Thoracic aorta (tissue), 2 donors: ENCODE data around the gene ZFP3. TPM values are rescaled to one million over a fixed set of nuclear protein-coding genes. Genes with fewer than 3 reads are reported as not detected.

Experiments
- ATAC-seq: fragments of 150-250 bp; one replicate; pipeline ENCODE4 v1.8.0; 2017; ENCODE audit warnings: low read depth; ENCODE audit not compliant: insufficient number of reproducible peaks, low FRiP score
- DNase-seq: peaks from one replicate; pipeline ENCODE4 v3.0.0-alpha.2; 2020; ENCODE audit warnings: low spot score
- H3K27ac ChIP-seq, 2 donors: fragments of 200-600 bp; sonication (generic); 1 replicate in 1 of 2; 2 replicates in 1 of 2; pipeline ENCODE4 v1.5.1; 2016; ENCODE audit warnings: mild to moderate bottlenecking in 2 of 2, moderate library complexity in 2 of 2
- H3K27me3 ChIP-seq: fragments of 200-600 bp; sonication (generic); replicated peaks from 2 replicates; pipeline ENCODE4 v1.6.0; 2016; ENCODE audit warnings: mild to moderate bottlenecking; ENCODE audit not compliant: insufficient read depth
- H3K36me3 ChIP-seq: fragments of 200-600 bp; sonication (generic); one replicate; pipeline ENCODE4 v1.5.1; 2016
- H3K4me1 ChIP-seq, 2 donors: fragments of 200-600 bp; sonication (generic); 1 replicate in 1 of 2; 2 replicates in 1 of 2; pipeline versions ENCODE4 v1.5.1 to v1.6.0; 2016; ENCODE audit warnings: low read depth in 2 of 2, mild to moderate bottlenecking in 1 of 2; ENCODE audit not compliant: control insufficient read depth in 1 of 2
- H3K4me3 ChIP-seq: fragments of 200-600 bp; sonication (generic); 2 replicates; pipeline ENCODE4 v1.5.1; 2016; ENCODE audit warnings: mild to moderate bottlenecking
- H3K9me3 ChIP-seq: fragments of 200-600 bp; sonication (generic); 2 replicates; pipeline ENCODE4 v1.5.1; 2016
- CTCF ChIP-seq: fragments of 200-600 bp; sonication (generic); IDR thresholded peaks from one replicate; pipeline ENCODE4 v1.5.1; 2019; ENCODE audit warnings: antibody characterized with exemption
- total RNA-seq, 2 donors: library from RNA; depleted of rRNA; stranded (reverse); fragments of >200 nt; gene quantifications; one replicate each; pipeline versions ENCODE4 v1.1.0 to v1.2.3, GENCODE V29; 2016

The ZFP3 gene
- total RNA-seq, 2 donors from 2014 or later, result 3.2 to 6.6 TPM

DNA sequence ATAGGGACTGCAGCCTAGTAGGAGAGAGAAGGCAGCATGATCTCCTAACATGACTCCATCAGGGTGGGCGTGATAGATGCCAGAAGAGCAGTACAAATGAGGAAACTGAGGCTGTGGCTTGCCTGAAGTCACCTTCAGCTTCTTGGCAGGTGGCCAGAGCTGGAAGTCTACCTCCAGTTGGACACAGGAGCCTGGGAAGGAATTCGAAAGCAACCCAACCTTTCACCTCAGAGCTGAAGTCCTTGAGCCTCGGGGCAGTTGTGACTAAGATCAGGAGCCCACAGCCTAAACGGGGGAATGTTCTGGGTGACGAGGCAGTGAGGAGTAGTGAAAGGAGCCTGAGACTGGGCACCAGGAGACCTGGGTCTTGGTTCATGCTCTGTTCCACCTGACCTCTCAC, 33.6 kb upstream of the ZFP3 start:
- Histone ChIP-seq H3K9me3 (no peaks in the 10 kb centered on the region), H3K36me3 (no peaks in the 10 kb centered on the region), H3K27me3 (no peaks in the 10 kb centered on the region), H3K4me3 (no peak overlapping the region), H3K27ac (no peak overlapping the region), H3K4me1 (no peaks in the 10 kb centered on the region)
- TF ChIP-seq CTCF, result no peak
- ATAC-seq, result no peak
- no peak for DNase-seq

DNA sequence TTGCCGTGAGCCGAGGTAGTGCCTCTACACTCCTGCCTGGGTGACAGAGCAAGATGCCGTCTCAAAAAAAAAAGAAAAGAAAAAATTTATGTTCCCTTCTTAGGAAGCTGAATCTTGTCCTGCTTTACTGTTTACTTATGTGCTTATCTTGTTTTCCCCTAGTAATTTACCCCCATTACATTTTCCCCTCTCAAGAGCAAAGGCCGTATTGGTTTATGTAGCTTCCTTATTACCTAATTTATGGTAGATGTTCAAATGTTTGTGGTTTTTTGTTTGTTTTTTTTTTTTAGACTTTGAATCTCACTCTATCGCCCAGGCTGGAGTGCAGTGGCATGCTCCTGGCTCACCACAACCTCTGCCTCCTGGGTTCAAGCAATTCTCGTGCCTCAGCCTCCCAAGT, 32.8 kb upstream of the ZFP3 start:
- no peak for ATAC-seq
- no peak for DNase-seq
- Histone ChIP-seq H3K36me3 (no peaks in the 10 kb centered on the region), H3K27ac (no peak overlapping the region), H3K4me3 (no peak overlapping the region), H3K27me3 (no peaks in the 10 kb centered on the region), H3K4me1 (no peaks in the 10 kb centered on the region), H3K9me3 (no peaks in the 10 kb centered on the region)
- TF ChIP-seq CTCF, result no peak

GRCh38 chr17:5047446-5047845, 30.8 kb upstream of the ZFP3 start:
- no peak overlapping the region for H3K27ac ChIP-seq

GRCh38 chr17:5049314-5049841, 28.9 kb upstream of the ZFP3 start:
- Histone ChIP-seq H3K4me3 (no peak overlapping the region), H3K36me3 (no peaks in the 10 kb centered on the region), H3K9me3 (no peaks in the 10 kb centered on the region), H3K4me1 (no peaks in the 10 kb centered on the region), H3K27me3 (no peaks in the 10 kb centered on the region), H3K27ac (no peak overlapping the region)
- DNase-seq, result no peak
- TF ChIP-seq CTCF, result no peak
- ATAC-seq, result no peak

More at GRCh38 chr17:5047446-5047845, 30.8 kb upstream of the ZFP3 start:
- H3K9me3 ChIP-seq, result no peaks in the 10 kb centered on the region
- DNase-seq (no peak), ATAC-seq (no peak)
- no peaks in the 10 kb centered on the region for H3K27me3 ChIP-seq
- no peak overlapping the region for H3K4me3 ChIP-seq
- no peaks in the 10 kb centered on the region for H3K36me3 ChIP-seq
- no peaks in the 10 kb centered on the region for H3K4me1 ChIP-seq
- no peak for TF ChIP-seq CTCF

DNA sequence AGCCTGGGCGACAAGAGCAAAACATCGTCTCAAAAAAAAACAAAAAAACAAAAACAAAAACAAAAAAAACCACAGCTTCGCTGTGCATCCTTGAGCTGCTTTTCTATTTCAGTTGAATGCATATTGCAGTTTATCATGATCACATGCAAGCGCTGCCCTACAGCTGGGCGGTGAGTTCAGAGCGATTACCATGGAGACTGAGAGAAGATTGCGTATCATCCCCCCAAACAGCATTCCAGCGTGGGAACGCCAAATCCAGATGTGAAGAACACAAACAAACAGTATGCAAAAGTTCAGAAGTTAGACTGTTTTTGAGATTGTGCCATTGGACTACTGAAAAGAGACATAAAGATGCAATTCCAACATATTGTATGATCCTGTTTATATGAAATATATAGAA, 28.0 kb upstream of the ZFP3 start:
- no peak for ATAC-seq
- Histone ChIP-seq H3K4me1 (no peaks in the 10 kb centered on the region), H3K36me3 (no peaks in the 10 kb centered on the region), H3K9me3 (no peaks in the 10 kb centered on the region), H3K4me3 (no peak overlapping the region), H3K27me3 (no peaks in the 10 kb centered on the region), H3K27ac (no peak overlapping the region)
- no peak for DNase-seq
- TF ChIP-seq CTCF, result no peak
